Choroid plexus epithelial cell (primary cell): Measurements from ENCODE around the gene DNAH7.

Source experiments
- DNase-seq: peaks from one replicate; pipeline ENCODE4 v3.0.0-alpha.2; 2010; ENCODE audit warnings: low read depth
- H3K4me3 ChIP-seq: 2 replicates; pipeline ENCODE4 v1.5.1; 2011; ENCODE audit warnings: low read depth, mild to moderate bottlenecking, control low read depth, low read length, moderate library complexity
- TF ChIP-seq, protein P1 (sequence below): conservative IDR thresholded peaks from 2 replicates; pipeline ENCODE4 v1.5.1; 2011; ENCODE audit warnings: low read depth, mild to moderate bottlenecking, control low read depth, inconsistent platforms, low read length, moderate library complexity

DNAH7 gene

DNA sequence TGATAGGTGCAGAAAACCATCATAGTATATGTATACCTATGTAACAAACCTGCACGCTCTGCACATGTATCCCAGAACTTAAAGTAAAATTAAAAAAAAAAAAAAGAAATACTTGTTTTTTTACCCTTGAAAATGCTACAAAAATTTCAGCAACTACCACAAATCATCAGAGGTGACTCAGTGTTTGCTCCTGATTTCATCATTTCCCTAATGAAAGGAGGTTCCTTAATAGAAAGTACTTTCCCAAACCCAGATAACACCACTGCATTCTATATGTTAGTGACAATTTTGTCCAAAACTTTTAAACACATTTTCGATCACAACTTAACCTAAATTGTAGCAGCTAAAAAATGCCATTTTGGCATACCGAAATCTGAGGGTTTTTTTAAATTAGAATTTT, 248.3 kb downstream of the DNAH7 start:
- peak; percentile 77 for DNase-seq
- no peak overlapping the region for H3K4me3 ChIP-seq
- TF ChIP-seq, protein P1, sequence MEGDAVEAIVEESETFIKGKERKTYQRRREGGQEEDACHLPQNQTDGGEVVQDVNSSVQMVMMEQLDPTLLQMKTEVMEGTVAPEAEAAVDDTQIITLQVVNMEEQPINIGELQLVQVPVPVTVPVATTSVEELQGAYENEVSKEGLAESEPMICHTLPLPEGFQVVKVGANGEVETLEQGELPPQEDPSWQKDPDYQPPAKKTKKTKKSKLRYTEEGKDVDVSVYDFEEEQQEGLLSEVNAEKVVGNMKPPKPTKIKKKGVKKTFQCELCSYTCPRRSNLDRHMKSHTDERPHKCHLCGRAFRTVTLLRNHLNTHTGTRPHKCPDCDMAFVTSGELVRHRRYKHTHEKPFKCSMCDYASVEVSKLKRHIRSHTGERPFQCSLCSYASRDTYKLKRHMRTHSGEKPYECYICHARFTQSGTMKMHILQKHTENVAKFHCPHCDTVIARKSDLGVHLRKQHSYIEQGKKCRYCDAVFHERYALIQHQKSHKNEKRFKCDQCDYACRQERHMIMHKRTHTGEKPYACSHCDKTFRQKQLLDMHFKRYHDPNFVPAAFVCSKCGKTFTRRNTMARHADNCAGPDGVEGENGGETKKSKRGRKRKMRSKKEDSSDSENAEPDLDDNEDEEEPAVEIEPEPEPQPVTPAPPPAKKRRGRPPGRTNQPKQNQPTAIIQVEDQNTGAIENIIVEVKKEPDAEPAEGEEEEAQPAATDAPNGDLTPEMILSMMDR, result no peak

DNA sequence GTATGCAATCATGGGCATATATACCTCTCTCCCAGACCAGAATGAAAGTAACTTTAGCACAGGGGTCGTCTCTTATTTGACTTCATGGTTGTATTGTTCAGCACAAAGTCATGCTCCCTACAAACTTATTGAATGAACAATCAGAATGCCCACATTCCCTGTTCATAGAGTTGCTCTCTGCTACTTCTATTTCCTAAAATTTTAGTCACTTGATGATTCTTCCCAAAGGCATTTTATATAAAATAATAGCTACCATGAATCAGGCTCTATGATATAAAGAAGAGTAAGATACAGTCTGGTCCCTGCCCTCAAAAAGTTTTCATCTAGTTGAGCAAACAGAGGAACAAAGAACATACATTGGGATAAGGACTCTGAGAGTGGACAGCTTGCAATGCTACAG, 249.4 kb downstream of the DNAH7 start:
- H3K4me3 ChIP-seq, result no peak overlapping the region
- TF ChIP-seq, protein P1, result no peak
- DNase-seq, result no peak

DNA sequence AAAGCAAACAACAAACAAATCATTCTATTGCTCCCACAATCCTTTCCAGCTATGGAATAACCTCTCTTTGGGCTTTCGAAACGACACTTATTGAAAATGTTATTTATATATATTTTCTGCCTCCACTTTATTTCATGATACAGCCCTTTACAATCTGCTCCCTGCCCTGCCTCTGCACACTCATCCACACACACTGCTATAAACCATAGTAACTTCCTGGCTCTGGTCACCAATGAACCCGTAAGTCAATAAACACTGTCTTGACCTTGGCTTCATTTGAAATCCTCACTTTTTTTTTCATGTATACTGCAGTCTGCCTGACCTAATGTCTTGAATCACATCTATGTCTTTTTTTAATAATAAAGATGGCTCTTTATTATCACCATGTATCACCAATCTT, 250.1 kb downstream of the DNAH7 start:
- peak; percentile 81 for DNase-seq
- H3K4me3 ChIP-seq, result no peak overlapping the region
- TF ChIP-seq, protein P1, result no peak

DNA sequence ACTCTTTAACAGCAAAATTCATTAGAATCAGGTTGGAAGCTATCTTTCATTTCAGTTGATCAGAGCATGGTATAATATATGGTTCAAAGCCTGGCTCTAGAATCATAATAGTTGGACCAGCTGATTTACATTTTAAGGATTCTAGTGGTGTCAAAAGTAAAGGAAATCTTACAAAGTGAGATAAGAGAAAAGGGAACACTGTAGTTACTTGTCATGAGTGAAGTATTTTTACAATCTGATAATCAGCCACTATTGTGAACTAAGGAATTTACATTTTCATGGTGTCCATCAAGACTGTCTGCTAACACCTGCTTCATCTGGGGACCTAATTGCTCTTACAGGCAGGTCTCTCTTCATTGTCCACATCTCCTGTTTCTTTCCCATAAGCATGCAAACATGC, 250.5 kb downstream of the DNAH7 start:
- TF ChIP-seq, protein P1, result no peak
- peak; percentile 13 for DNase-seq
- H3K4me3 ChIP-seq, result no peak overlapping the region

DNA sequence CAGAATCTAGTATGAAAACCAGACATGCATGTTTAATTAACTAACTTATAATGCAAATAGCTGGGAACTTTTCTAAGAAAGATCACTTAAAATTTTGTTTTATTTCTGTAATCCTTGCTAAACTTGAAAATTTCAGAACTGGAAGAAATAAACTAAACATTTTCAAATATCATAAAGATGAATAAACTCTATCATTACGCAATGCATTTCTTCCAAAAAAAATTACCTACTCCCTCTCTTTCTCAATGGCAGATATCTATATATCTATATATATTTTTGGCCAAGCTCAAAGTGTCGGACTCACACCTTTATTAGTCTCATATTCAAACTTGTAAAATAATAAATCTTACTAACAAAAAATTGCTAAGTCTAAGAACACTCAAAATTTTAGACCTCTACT, 253.6 kb downstream of the DNAH7 start:
- no peak overlapping the region for H3K4me3 ChIP-seq
- no peak for DNase-seq
- TF ChIP-seq, protein P1, result no peak

DNA sequence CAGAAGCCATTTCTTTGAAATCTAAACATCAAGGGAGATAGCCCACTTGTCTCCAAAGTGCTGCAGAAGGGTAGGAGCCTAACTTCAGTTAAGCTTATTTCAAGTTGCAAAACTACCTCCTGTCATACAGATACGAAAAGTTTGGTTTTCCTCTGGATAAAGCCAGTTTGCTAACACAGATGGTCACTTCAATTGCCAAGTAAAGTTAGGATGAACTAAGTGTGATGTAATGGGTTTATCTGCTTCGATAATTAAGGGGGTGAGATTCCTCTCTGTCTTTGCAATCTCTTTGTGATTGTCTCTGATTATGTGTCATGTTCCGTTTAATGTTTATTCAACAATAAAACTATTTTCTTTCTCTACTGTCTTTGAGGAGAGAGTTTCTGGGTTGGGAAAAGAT, 255.2 kb downstream of the DNAH7 start:
- DNase-seq, result peak; percentile 17
- TF ChIP-seq, protein P1, result no peak
- H3K4me3 ChIP-seq, result no peak overlapping the region

DNA sequence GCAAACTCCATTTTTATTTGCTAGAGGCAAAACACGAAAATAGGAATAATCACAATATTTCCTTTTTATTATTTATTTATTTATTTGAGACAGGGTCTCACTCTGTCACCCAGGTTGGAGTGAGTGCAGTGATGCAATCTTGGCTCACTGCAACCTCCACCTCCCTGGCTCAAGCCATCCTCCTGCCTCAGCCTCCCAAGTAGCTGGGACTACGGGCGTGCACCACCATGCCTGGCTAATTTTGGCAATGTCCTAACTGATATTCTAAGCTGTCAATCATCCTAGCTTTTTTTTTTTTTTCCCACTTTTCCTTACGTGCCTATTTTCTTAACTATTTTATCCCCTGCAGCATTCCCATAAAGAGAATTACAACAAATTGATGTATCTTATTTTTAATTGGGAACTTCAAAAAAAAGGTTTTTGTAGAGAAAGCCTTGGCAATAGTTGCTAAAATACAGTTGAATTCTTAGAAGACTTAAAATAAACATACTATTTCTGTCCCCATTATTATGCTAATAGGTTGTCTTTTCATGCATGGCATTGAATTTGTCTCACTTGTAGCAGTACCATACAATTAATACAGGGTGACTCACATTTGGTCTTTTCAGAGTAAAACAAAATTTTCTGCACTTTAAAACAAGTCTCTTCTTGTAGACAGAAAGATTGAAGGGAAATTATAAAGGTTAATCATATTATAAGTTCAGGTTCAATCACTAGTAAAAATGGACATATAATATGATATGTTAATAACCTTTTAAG, 258.1 kb downstream of the DNAH7 start:
- H3K4me3 ChIP-seq, result no peak overlapping the region
- no peak for DNase-seq
- TF ChIP-seq, protein P1, result no peak
